Ascending aorta (tissue), 2 donors: ENCODE results near the gene EHD2. TPM values are rescaled to one million over a fixed set of nuclear protein-coding genes. Genes with fewer than 3 reads are reported as not detected.
"Not testable (repeated sequence)": the region's sequence is repeated elsewhere in the genome, so short reads cannot be mapped to it uniquely, and the experiment has no call there.

Experiments
- DNase-seq, 2 donors: peaks; one replicate each; pipeline ENCODE4 v3.0.0-alpha.2; 2019; ENCODE audit warnings: low spot score in 2 of 2
- H3K27ac ChIP-seq, 2 donors: fragments of 200-600 bp; sonication (generic); one replicate each; pipeline ENCODE4 v1.5.1; 2016 to 2017; ENCODE audit warnings: mild to moderate bottlenecking in 1 of 2
- H3K27me3 ChIP-seq: fragments of 200-600 bp; sonication (generic); one replicate; pipeline ENCODE4 v1.5.1; 2017
- H3K36me3 ChIP-seq, 2 donors: fragments of 200-600 bp; sonication (generic); one replicate each; pipeline ENCODE4 v1.5.1; 2016
- H3K4me1 ChIP-seq, 2 donors: fragments of 200-600 bp; sonication (generic); one replicate each; pipeline ENCODE4 v1.5.1; 2016 to 2017; ENCODE audit warnings: mild to moderate bottlenecking in 1 of 2
- H3K4me3 ChIP-seq, 2 donors: fragments of 200-600 bp; sonication (generic); one replicate each; pipeline ENCODE4 v1.5.1; 2016 to 2017; ENCODE audit warnings: mild to moderate bottlenecking in 1 of 2
- H3K9me3 ChIP-seq, 2 donors: fragments of 200-600 bp; sonication (generic); one replicate each; pipeline ENCODE4 v1.5.1; 2016
- intact Hi-C: fragments of 100-400 bp; cut with DNase I; formaldehyde crosslinking; loops from one replicate; pipeline ENCODE4 v1.15.1; 2023
- total RNA-seq: library from RNA; depleted of rRNA; stranded (reverse); fragments of >200 nt; gene quantifications from one replicate; pipeline ENCODE4 v1.1.0, GENCODE V29; 2016
- TF ChIP-seq, protein P1 (sequence below), 3 experiments: fragments of 200-600 bp in 2 of 3; fragments of 450-650 bp in 1 of 3; sonication (generic) in 2 of 3; IDR thresholded peaks; one replicate each; pipeline ENCODE4 v1.5.1; 2016 to 2019; ENCODE audit warnings: antibody characterized with exemption in 3 of 3, mild to moderate bottlenecking in 1 of 3, moderate library complexity in 1 of 3

The EHD2 gene
- total RNA-seq, 1 donor from 2014 or later: 342 TPM

DNA sequence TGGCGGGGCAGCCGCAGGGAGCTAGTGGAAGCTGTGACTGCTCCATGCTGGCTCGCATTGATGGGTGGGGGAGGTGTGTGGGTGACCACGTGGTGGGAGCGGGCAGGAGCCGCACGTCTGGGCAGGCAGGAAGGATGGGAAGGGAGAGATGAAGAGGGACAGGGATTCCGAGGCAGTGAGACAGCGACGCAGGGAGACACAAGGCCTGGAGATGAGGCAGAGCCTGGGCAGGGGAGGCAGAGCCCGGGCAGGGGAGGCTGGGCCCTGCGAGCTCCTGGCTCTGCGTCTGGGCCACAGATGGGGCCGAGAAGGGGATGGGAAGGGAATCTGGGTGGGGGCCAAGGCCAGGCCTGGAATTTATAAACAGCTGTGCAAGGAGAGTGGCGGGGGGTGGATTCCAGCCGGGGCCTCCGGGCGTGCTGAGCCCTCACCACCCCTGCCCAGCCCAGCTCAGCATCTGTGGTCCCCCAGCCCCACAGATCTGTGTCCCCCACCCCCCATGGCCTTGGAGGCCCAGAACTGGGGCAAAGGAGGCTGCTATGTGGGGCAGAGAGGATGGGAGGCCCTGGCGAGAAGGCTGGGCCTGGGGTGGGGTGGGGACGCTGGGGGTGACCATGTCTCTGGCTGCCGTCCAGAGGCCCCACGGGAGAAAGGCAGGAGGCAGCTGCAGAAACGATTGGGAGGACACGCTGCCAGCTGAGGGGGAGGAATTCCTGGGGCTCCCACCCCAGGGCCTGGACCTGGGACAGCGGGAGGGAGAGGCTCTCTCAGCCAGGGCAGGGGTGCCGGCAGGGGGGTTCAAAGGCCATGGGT, 6.0 kb downstream of the EHD2 start:
- Histone ChIP-seq H3K36me3 (peaks cover 22 to 27% of the 10 kb centered on the region in 2 donors), H3K4me3 (peak overlapping the region; percentile 10 to 61), H3K27me3 (no peaks in the 10 kb centered on the region), H3K4me1 (peaks cover 14 to 71% of the 10 kb centered on the region in 2 donors), H3K27ac (peak overlapping the region; percentile 90 to 98), H3K9me3 (no peaks in the 10 kb centered on the region)
- DNase-seq: peak; percentile 59 to 94
- intact Hi-C loops: loop anchor here (1.0 kb wide), 1 partner anchor 24 kb away; no protein-coding TSS in a partner anchor
- TF ChIP-seq, protein P1, sequence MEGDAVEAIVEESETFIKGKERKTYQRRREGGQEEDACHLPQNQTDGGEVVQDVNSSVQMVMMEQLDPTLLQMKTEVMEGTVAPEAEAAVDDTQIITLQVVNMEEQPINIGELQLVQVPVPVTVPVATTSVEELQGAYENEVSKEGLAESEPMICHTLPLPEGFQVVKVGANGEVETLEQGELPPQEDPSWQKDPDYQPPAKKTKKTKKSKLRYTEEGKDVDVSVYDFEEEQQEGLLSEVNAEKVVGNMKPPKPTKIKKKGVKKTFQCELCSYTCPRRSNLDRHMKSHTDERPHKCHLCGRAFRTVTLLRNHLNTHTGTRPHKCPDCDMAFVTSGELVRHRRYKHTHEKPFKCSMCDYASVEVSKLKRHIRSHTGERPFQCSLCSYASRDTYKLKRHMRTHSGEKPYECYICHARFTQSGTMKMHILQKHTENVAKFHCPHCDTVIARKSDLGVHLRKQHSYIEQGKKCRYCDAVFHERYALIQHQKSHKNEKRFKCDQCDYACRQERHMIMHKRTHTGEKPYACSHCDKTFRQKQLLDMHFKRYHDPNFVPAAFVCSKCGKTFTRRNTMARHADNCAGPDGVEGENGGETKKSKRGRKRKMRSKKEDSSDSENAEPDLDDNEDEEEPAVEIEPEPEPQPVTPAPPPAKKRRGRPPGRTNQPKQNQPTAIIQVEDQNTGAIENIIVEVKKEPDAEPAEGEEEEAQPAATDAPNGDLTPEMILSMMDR (IDR thresholded peaks at IDR 0.05): no peak

DNA sequence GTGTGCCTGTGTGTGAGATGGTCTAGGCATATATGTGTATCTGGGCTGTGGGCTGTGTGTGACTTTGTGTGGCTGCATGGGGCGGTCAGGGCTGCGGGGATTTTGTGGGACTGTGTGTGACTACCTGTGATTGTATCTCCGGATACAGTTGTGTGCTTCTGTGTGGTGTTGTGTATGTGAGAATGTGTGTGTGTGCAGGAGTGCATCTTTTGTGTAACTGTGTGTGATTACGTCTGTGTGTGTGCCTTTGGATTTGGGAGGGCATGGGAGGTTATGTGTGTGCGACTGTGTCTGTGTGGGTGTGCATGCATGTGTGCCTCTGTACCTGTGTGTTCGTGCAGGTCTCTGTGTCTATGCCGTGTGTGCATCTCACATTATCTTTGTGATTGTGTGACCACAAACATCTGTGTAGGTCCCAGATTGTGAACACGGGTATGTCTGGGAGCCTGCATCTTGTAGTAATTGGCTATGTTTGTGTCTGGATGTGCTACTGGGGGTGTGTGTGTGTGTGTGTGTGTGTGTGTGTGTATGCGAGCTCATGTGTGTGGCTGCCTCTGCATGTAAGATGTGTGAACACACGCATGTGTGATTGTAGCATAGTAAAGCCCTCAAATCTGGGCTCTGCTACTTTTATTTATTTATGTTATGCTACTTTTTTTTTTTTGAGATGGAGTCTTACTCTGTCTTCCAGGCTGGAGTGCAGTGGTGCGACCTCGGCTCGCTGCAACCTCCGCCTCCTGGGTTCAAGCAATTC, 7.6 kb downstream of the EHD2 start:
- Histone ChIP-seq H3K4me3 (no peak overlapping the region), H3K27ac (peak overlapping the region in 1 of 2 donors; percentile 98), H3K4me1 (peaks cover 14 to 58% of the 10 kb centered on the region in 2 donors), H3K27me3 (no peaks in the 10 kb centered on the region), H3K36me3 (peaks cover 29 to 33% of the 10 kb centered on the region in 2 donors), H3K9me3 (no peaks in the 10 kb centered on the region)
- TF ChIP-seq, protein P1 (IDR thresholded peaks at IDR 0.05): no peak
- DNase-seq: no peak
- intact Hi-C loops: no loop called here

DNA sequence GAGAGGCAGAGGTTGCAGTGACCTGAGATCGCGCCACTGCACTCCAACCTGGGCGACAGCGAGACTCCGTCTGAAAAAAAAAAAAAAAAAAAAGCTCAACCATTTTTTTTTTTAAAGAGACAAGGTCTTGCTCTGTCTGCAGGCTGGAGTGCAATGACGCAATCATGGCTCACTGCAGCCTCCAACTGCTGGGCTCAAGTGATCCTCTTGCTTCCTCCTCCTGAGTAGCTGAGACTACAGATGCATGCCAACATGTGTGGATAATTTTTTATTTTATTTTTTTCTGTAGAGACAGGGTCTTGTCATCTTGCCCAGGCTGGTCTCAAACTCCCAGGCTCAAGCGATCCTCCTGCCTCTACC, 10.3 kb downstream of the EHD2 start:
- peak in 1 of 2 donors; percentile 88 for DNase-seq
- H3K4me1 ChIP-seq: peaks cover 12 to 42% of the 10 kb centered on the region in 2 donors
- H3K27me3 ChIP-seq: no peaks in the 10 kb centered on the region
- intact Hi-C loops: no loop called here
- peak overlapping the region; percentile 76 to 88 for H3K27ac ChIP-seq
- peaks cover 33 to 35% of the 10 kb centered on the region in 2 donors for H3K36me3 ChIP-seq
- peak overlapping the region; percentile 41 to 52 for H3K4me3 ChIP-seq
- TF ChIP-seq, protein P1 (IDR thresholded peaks at IDR 0.05): no peak
- H3K9me3 ChIP-seq: no peaks in the 10 kb centered on the region

DNA sequence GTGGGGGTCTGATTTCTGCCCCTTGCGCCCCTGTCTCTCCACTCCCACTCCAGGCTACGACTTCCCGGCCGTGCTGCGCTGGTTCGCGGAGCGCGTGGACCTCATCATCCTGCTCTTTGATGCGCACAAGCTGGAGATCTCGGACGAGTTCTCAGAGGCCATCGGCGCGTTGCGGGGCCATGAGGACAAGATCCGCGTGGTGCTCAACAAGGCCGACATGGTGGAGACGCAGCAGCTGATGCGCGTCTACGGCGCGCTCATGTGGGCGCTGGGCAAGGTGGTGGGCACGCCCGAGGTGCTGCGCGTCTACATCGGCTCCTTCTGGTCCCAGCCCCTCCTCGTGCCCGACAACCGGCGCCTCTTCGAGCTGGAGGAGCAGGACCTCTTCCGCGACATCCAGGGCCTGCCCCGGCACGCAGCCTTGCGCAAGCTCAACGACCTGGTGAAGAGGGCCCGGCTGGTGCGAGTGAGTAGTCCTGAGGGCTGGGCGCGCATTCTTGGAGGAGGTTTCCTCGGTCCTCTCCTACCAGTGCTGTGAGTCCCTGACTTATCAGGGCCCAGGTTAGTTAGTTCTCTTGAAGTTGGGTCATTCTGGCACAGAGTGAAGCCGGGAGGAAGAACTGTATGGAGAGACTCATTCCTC, 12.7 kb downstream of the EHD2 start:
- H3K4me1 ChIP-seq: peaks cover 11 to 47% of the 10 kb centered on the region in 2 donors

DNA sequence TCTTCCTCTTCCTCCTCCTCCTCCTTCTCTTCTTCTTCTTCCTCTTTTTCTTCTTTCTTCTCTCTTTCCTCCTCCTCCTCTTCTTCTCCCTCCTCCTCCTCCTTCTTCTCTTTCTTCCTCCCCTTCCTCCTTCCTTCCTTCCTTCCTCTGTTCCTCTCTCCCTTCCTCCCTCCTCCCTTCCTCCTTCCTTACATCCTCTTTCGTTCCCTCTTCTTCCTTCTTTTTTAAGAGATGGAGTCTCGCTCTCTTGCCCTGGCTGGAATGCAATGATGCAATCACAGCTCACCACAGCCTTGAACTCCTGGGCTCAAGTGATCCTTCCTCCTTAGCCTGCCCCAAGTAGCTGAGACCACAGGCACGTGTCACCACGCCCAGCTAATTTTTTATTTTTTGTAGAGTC, 13.2 kb downstream of the EHD2 start:
- Histone ChIP-seq H3K27me3 (no peaks in the 10 kb centered on the region), H3K36me3 (peaks cover 30 to 46% of the 10 kb centered on the region in 2 donors), H3K4me1 (peaks cover 11 to 47% of the 10 kb centered on the region in 2 donors), H3K9me3 (no peaks in the 10 kb centered on the region), H3K4me3 (no peak overlapping the region), H3K27ac (peak overlapping the region; percentile 89 to 95)
- TF ChIP-seq, protein P1 (IDR thresholded peaks at IDR 0.05): no peak
- intact Hi-C loops: no loop called here
- no peak for DNase-seq

More for the DNA sequence above, 12.7 kb downstream of the EHD2 start:
- intact Hi-C loops: no loop called here
- no peak for DNase-seq
- Histone ChIP-seq H3K27ac (peak overlapping the region; percentile 89 to 95), H3K9me3 (no peaks in the 10 kb centered on the region), H3K27me3 (no peaks in the 10 kb centered on the region), H3K36me3 (peaks cover 33 to 44% of the 10 kb centered on the region in 2 donors), H3K4me3 (no peak overlapping the region)
- TF ChIP-seq, protein P1 (IDR thresholded peaks at IDR 0.05): no peak

DNA sequence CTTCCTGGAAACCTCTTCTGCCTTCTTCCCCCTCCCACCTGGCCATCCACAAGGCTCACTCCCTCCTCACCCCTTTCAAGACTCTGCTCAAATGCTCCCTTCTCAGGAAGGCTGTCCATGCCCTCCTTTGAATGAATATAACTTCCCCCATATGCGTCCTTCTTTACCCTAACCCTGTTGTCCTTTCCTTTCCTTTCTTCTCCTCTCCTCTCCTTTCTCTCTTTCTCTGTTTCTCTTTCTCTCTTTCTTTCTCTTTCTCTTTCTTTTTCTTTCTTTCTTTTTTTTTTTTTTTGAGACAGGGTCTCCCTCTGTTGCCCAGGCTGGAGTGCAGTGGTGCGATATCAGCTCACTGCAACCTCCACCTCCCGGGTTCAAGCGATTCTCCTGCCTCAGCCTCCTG, 15.1 kb downstream of the EHD2 start:
- Histone ChIP-seq H3K4me1 (peaks cover 11 to 35% of the 10 kb centered on the region in 2 donors), H3K36me3 (peaks cover 28 to 54% of the 10 kb centered on the region in 2 donors), H3K27ac (peak overlapping the region; percentile 89 to 95)
- intact Hi-C loops, H3K4me3 ChIP-seq, H3K27me3 ChIP-seq, DNase-seq, H3K9me3 ChIP-seq: not testable (repeated sequence)
